NCI-H2107 treated with DMSO at 0.1 percent for 48 hours (cell line): ENCODE data around the gene NOP10.
"Not testable (repeated sequence)": the region's sequence is repeated elsewhere in the genome, so short reads cannot be mapped to it uniquely, and the experiment has no call there.

ENCODE experiments used
- DNase-seq: peaks from one replicate; lab custom pipeline; 2025; ENCODE audit not compliant: unreplicated experiment; lab: John Stamatoyannopoulos, UW

The NOP10 gene

GRCh38 chr15:34359416-34359815 is 16.5 kb upstream of the NOP10 start:
- DNase-seq = no peak

DNA sequence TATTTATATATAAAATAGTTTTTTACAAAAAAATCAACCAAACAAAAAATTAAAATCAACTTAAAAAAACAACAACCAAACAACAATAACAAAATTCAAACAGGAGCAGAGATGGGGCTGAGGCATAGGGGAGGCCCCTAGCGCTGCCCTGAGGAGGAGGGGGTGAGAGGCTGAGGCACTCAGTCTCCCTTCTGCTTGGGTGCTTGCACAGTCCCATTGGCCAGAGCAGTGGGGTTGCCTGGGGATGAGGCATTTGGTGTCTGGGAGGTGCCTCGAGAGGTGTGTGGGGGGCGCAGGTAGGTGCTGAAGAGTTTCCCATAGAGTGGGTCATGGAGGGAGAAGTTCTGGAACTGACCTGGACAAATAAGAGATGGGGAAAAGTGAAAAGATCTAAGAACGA is 16.0 kb upstream of the NOP10 start:
- no peak for DNase-seq

- no peak for DNase-seq
Observed at GRCh38 chr15:34358367-34358766, 15.4 kb upstream of the NOP10 start.

GRCh38 chr15:34357653-34358052 is 14.7 kb upstream of the NOP10 start:
- no peak for DNase-seq

DNA sequence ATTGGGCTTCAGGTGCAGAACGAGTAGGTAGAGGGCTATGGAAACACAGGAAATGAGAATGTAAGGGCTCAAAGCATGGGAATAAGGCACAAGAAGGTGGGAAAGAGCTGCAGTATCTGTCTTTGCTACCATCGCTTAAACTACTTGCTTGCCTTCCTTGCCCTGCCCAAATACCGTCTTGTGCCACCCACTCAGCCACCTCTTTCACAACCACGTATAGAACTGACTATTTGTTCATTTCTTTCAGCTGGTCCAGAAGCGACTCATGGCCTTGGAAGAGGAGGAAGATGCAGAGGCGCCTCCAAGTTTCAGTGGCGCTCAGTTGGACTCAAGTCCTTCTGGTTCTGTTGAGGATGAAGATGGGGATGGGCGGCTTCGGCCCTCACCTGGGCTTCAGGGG is 12.3 kb upstream of the NOP10 start:
- DNase-seq = no peak

DNA sequence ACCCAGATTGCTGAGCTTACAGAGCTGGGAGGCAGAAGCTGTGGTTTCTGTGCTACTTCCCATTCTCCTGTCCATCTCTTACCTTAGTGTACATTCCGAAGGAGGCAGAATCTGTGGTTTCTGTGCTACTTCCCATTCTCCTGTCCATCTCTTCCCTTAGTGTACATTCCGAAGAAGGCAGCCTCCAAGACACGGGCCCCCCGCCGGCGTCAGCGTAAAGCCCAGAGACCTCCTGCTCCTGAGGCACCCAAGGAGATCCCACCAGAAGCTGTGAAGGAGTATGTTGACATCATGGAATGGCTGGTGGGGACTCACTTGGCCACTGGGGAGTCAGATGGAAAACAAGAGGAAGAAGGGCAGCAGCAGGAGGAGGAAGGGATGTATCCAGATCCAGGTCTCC is 11.3 kb upstream of the NOP10 start:
- DNase-seq = no peak

DNA sequence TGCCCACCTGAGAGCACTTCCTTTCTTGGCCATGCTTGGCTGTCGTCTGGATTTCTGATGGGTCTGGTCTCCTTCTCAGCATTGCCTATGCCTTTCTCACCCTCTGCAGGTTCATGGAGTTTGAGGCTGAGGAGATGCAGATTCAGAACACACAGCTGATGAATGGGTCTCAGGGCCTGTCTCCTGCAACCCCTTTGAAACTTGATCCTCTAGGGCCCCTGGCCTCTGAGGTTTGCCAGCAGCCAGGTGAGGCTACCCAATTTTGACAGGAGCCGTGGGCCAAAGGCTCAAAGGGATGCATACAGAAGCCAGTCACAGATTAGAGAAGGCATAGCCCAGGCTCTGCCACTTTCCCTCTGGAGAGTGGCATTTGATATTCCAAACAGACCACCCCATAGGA is 10.7 kb upstream of the NOP10 start:
- DNase-seq = no peak

- DNase-seq = not testable (repeated sequence)
Observed at GRCh38 chr15:34352996-34353395, 10.1 kb upstream of the NOP10 start.

GRCh38 chr15:34349769-34350168 is 6.8 kb upstream of the NOP10 start:
- no peak for DNase-seq

DNA sequence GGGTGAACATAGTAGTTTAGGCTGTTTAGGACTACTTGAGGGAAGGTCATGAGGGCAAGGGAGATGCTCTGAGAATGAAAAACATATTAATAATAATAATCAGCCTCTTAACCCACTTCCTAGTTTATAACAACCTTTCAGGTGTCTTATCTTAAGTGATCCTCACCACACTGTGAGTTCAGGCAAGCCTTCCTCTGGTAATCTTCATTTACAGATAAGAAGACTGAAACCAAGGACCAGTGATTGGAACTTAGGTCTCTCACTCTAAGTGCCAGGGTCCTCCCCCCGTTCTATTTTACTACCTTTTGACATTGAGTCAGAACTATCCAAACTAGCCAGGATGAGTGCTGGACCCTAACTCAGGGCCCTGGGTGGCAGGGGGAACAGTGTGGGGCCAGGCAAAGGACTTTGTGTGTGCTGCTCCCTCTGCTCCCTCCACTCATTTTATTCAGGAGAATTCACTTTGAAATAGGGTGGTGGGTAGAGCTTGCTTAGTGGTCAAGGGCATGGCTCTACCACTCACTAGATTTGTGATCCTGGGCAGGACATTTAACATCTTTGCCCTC is 5.9 kb upstream of the NOP10 start:
- no peak for DNase-seq

DNA sequence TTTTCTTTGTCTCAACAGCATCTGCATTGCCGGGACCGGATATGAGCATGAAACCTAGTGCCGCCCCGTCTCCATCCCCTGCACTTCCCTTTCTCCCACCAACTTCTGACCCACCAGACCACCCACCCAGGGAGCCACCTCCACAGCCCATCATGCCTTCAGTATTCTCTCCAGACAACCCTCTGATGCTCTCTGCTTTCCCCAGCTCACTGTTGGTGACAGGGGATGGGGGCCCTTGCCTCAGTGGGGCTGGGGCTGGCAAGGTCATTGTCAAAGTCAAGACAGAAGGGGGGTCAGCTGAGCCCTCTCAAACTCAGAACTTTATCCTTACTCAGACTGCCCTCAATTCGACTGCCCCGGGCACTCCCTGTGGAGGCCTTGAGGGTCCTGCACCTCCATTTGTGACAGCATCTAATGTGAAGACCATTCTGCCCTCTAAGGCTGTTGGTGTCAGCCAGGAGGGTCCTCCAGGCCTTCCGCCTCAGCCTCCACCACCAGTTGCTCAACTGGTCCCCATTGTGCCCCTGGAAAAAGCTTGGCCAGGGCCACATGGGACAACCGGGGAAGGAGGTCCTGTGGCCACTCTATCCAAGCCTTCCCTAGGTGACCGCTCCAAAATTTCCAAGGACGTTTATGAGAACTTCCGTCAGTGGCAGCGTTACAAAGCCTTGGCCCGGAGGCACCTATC is 5.2 kb upstream of the NOP10 start:
- DNase-seq = no peak

- not testable (repeated sequence) for DNase-seq
Observed at GRCh38 chr15:34342213-34342736, 661 bp downstream of the NOP10 start.

- DNase-seq = no peak
Observed at GRCh38 chr15:34341381-34342212, 1.3 kb downstream of the NOP10 start.

- no peak for DNase-seq
Observed at GRCh38 chr15:34339946-34340345, 3.0 kb downstream of the NOP10 start.

DNA sequence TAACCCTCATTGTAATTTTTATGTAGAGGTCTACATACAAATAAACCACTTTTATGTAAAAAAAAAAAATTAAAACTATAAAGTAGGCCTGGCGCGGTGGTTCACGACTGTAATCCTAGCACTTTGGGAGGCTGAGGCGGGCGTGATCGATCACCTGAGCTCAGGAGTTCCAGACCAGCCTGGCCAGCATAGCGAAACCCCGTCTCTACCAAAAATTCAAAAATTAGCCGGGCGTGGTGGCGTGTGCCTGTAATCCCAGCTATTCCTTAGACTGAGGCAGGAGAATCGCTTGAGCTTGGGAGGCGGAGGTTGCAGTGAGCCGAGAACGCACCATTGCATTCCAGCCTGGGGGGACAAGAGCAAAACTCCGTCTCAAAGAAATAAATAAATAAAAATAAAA is 4.6 kb downstream of the NOP10 start:
- DNase-seq = no peak

DNA sequence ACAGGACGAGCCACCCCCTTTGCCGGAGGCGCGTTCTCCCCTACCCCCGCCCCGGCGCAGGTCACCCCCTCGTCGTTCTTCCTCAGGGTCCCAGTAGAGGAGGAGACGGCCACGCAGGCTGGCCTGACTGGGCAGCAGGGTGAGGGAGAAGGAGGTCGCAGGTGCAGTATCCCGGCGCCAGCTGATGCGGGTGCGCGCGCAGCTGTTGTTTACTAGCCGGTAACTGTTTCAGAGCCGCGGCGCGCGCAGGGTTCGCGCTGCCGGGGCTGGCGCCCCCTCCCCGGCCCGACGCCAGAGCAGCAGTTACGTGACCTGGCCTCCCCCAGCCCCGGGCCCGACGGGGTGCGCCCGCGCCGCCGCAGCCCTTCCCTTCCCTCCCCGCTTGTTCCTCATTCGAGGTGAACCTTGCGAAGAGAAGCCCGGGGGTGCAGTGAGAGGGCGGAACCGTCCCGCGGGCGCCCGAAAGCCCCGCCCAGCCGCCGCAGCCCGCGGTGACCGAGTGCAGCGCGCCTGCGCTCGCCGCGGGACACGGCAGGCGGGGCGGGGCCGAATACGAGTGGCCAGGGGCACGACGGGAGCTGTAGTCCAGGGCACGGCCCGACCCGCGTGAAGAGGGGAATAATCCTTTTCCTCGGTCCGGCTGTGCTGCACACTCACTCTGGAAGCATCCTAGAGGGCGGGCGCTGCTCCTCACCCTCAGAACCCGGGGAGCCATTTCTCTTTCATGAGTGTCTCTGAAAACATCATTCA is 5.2 kb downstream of the NOP10 start, which contains the start of gene SLC12A6:
SLC12A6 (minus strand) TSS at position 225 of the 750 bp plus-strand sequence. CDS start 1,101 bp downstream, outside the sequence.
- DNase-seq = peak; percentile 65

DNA sequence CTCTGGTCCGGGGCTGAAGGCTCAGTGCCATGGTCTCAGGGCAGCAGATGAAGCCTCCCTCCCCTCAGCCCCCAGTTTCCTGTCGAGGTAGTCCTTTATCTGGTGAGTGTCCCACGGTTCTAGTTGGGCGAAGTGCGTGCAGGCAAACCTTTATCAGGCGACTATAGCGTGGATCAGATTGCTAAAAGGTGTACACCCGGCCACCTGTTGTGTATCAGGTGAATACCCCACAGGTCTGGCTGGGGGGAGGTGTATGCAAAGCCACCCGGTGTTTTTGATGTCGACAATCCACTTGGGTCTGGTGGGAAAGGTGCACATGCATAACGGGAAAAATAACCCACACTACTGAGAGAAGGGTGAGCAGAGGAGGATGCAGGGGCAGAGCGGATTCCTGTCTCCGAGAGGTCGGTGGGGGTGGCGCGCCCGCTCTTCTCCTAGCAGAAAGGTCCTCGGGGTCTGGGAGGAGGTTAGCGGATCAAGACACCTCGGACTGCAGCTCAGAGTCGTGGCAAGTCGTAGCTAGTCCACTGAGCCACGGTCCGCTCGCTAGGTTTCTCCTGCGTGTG is 5.9 kb downstream of the NOP10 start:
- peak; percentile 9 for DNase-seq

DNA sequence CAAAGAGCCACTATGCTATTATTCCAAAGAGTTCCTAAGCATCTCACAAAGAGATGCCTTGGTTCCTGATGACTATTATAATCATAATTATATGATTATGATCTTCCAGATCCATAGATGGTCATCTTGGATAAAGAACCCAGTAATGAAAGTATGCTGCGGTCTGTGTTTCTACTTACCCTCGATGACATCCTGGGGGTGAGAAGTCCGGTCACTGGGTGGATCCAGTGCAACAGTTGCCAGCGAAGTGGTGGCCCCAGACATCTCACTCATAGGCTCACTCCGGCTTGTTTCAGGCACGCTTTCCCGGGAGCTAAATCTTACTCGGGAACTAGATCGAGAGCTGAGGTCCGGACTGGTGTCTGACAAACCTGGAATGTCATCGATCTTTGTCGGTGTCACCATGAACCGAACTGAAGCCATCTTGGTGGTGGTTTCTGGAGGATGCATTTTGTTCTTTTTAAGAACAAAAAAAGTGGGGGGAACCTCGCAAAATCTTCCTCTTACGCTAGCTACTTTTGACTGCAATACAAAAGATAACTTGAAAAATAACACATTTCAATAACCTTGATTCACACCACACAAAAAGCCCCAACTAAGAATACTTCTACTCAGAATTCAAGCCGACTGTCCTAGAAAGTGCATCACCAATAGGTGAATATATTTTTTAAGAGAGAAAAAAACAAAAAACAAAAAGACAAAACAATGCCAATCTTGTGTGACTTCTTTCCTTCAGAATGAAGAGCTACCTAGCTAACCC is 6.5 kb downstream of the NOP10 start:
- peak; percentile 2 for DNase-seq

GRCh38 chr15:34335176-34336032 is 7.5 kb downstream of the NOP10 start:
- peak; percentile 9 for DNase-seq
